H9 (cell line): ENCODE measurements around the gene RFFL. TPM values are rescaled to one million over a fixed set of nuclear protein-coding genes. Genes with fewer than 3 reads are reported as not detected.

Experiments used
- DNase-seq: peaks from one replicate; pipeline ENCODE4 v3.0.0-alpha.2; 2017
- H2AFZ ChIP-seq: one replicate; pipeline ENCODE4 v1.6.1; 2013; ENCODE audit warnings: mild to moderate bottlenecking, low read length, control low read depth, moderate library complexity
- H2AK5ac ChIP-seq: 2 replicates; pipeline ENCODE4 v1.6.1; 2013; ENCODE audit warnings: low read length, control low read depth, mixed read lengths; ENCODE audit not compliant: insufficient read length
- H2BK120ac ChIP-seq: one replicate; pipeline ENCODE4 v1.6.1; 2013; ENCODE audit warnings: low read depth, mild to moderate bottlenecking, low read length, control low read depth, inconsistent platforms; ENCODE audit not compliant: poor library complexity, severe bottlenecking
- H2BK12ac ChIP-seq: 2 replicates; pipeline ENCODE4 v1.6.1; 2013; ENCODE audit warnings: low read length, control low read depth, mixed read lengths, low read depth; ENCODE audit not compliant: insufficient read length
- H2BK15ac ChIP-seq: 2 replicates; pipeline ENCODE4 v1.6.1; 2013; ENCODE audit warnings: low read depth, low read length, control low read depth
- H2BK20ac ChIP-seq: one replicate; pipeline ENCODE4 v1.6.1; 2013; ENCODE audit warnings: low read depth, mild to moderate bottlenecking, low read length, control low read depth, inconsistent platforms; ENCODE audit not compliant: poor library complexity, severe bottlenecking
- H2BK5ac ChIP-seq: 2 replicates; pipeline ENCODE4 v1.6.1; 2013; ENCODE audit warnings: low read length, control low read depth, mixed read lengths; ENCODE audit not compliant: insufficient read length
- H3K14ac ChIP-seq: 2 replicates; pipeline ENCODE4 v1.6.1; 2013; ENCODE audit warnings: low read length, control low read depth; ENCODE audit not compliant: insufficient read depth
- H3K18ac ChIP-seq: 2 replicates; pipeline ENCODE4 v1.6.1; 2013; ENCODE audit warnings: low read depth, mild to moderate bottlenecking, mixed read lengths, low read length, control low read depth; ENCODE audit not compliant: insufficient read length
- H3K23ac ChIP-seq: 2 replicates; pipeline ENCODE4 v1.6.1; 2013; ENCODE audit warnings: low read length, control low read depth, mixed read lengths, low read depth; ENCODE audit not compliant: insufficient read length
- H3K23me2 ChIP-seq: 2 replicates; pipeline ENCODE4 v1.6.1; 2013; ENCODE audit warnings: low read depth, mild to moderate bottlenecking, mixed read lengths, low read length, control low read depth; ENCODE audit not compliant: insufficient read length, poor library complexity, severe bottlenecking
- H3K27ac ChIP-seq: 2 replicates; pipeline ENCODE4 v1.5.1; 2013; ENCODE audit warnings: low read length, control low read depth, mixed read lengths, low read depth; ENCODE audit not compliant: insufficient read length
- H3K27me3 ChIP-seq: 2 replicates; pipeline ENCODE4 v1.6.1; 2013; ENCODE audit warnings: low read length, control low read depth, inconsistent platforms; ENCODE audit not compliant: insufficient read depth
- H3K4ac ChIP-seq: 2 replicates; pipeline ENCODE4 v1.6.1; 2013; ENCODE audit warnings: low read depth, mild to moderate bottlenecking, control low read depth, inconsistent platforms, low read length, moderate library complexity
- H3K4me1 ChIP-seq: 2 replicates; pipeline ENCODE4 v1.6.1; 2013; ENCODE audit warnings: low read length, control low read depth, inconsistent platforms; ENCODE audit not compliant: insufficient read depth
- H3K4me2 ChIP-seq: 2 replicates; pipeline ENCODE4 v1.6.1; 2013; ENCODE audit warnings: low read length, control low read depth, mixed read lengths; ENCODE audit not compliant: insufficient read length, insufficient read depth
- H3K56ac ChIP-seq: 2 replicates; pipeline ENCODE4 v1.6.1; 2013; ENCODE audit warnings: low read depth, mild to moderate bottlenecking, mixed read lengths, low read length, control low read depth; ENCODE audit not compliant: insufficient read length
- H3K79me1 ChIP-seq: 2 replicates; pipeline ENCODE4 v1.6.1; 2013; ENCODE audit warnings: low read depth, mild to moderate bottlenecking, moderate library complexity, low read length, control low read depth, inconsistent platforms; ENCODE audit not compliant: insufficient read depth, poor library complexity, severe bottlenecking
- H3K79me2 ChIP-seq: 2 replicates; pipeline ENCODE4 v1.6.1; 2013; ENCODE audit warnings: low read length, control low read depth, inconsistent platforms; ENCODE audit not compliant: insufficient read depth
- H3K9ac ChIP-seq: 2 replicates; pipeline ENCODE4 v1.6.1; 2013; ENCODE audit warnings: low read length, control low read depth, mixed read lengths; ENCODE audit not compliant: insufficient read length; ENCODE audit errors: extremely low read depth
- H3K9me3 ChIP-seq: one replicate; pipeline ENCODE4 v1.6.1; 2013; ENCODE audit warnings: low read depth, low read length, inconsistent platforms; ENCODE audit not compliant: control insufficient read depth
- H3T11ph ChIP-seq: one replicate; pipeline ENCODE4 v1.6.1; 2013; ENCODE audit warnings: mild to moderate bottlenecking, low read length, control low read depth, inconsistent platforms
- H4K20me1 ChIP-seq: one replicate; pipeline ENCODE4 v1.6.1; 2013; ENCODE audit not compliant: control insufficient read depth, insufficient read length, insufficient read depth
- H4K5ac ChIP-seq: 2 replicates; pipeline ENCODE4 v1.6.1; 2013; ENCODE audit warnings: low read depth, mild to moderate bottlenecking, mixed read lengths, low read length, control low read depth; ENCODE audit not compliant: insufficient read length
- H4K8ac ChIP-seq: replicated peaks from 2 replicates; pipeline ENCODE4 v1.6.1; 2013; ENCODE audit warnings: low read length, control low read depth, mixed read lengths, low read depth; ENCODE audit not compliant: insufficient read length
- H4K91ac ChIP-seq: 2 replicates; pipeline ENCODE4 v1.6.1; 2013; ENCODE audit warnings: low read depth, mild to moderate bottlenecking, moderate library complexity, mixed read lengths, low read length, control low read depth; ENCODE audit not compliant: insufficient read length
- H3K27ac Mint-ChIP-seq, 3 experiments: 2 replicates in 2 of 3; 3 replicates in 1 of 3; pipeline ENCODE4 v1.8.0; 2020 to 2021; ENCODE audit warnings: mixed read lengths in 3 of 3, mild to moderate bottlenecking in 1 of 3, moderate library complexity in 1 of 3
- H3K27me3 Mint-ChIP-seq: 2 replicates; pipeline ENCODE4 v1.8.0; 2021; ENCODE audit warnings: low read depth, mild to moderate bottlenecking, moderate library complexity, mixed read lengths
- H3K36me3 Mint-ChIP-seq, 3 experiments: 2 replicates in 2 of 3; 3 replicates in 1 of 3; pipeline ENCODE4 v1.8.0; 2020 to 2021; ENCODE audit warnings: low read depth in 3 of 3, mixed read lengths in 3 of 3; ENCODE audit not compliant: insufficient read depth in 1 of 3
- H3K4me1 Mint-ChIP-seq, 2 experiments: 2 replicates each; pipeline ENCODE4 v1.8.0; 2020; ENCODE audit warnings: mixed read lengths in 2 of 2
- H3K4me3 Mint-ChIP-seq, 2 experiments: 2 replicates in 1 of 2; 3 replicates in 1 of 2; pipeline ENCODE4 v1.8.0; 2020 to 2021; ENCODE audit warnings: mild to moderate bottlenecking in 2 of 2, mixed read lengths in 2 of 2, moderate library complexity in 1 of 2
- H3K9me3 Mint-ChIP-seq, 2 experiments: 2 replicates in 1 of 2; 3 replicates in 1 of 2; pipeline ENCODE4 v1.8.0; 2020; ENCODE audit warnings: mild to moderate bottlenecking in 2 of 2, mixed read lengths in 2 of 2, moderate library complexity in 1 of 2
- CTCF ChIP-seq: fragments of 200-600 bp; sonication (generic); conservative IDR thresholded peaks from 3 replicates; pipeline ENCODE4 v1.8.0; 2021; ENCODE audit warnings: antibody characterized with exemption, mild to moderate bottlenecking
- WGBS: extraction: QIAGEN DNeasy Blood & Tissue Kit; methylation state at CpG from one replicate; pipeline ENCODE4 v1.1.7; 2013; ENCODE audit warnings: missing lambda C conversion rate, low lambda C conversion rate, mixed read lengths; ENCODE audit not compliant: insufficient read length; ENCODE audit errors: extremely low coverage; 5-methylcytosine and 5-hydroxymethylcytosine counted together
- total RNA-seq: library from RNA; stranded (reverse); gene quantifications from 2 replicates; pipeline ENCODE4 v1.2.1, GENCODE V29; 2021

Gene RFFL
- total RNA-seq, 1 experiment from 2014 or later, result 21.1 TPM

DNA sequence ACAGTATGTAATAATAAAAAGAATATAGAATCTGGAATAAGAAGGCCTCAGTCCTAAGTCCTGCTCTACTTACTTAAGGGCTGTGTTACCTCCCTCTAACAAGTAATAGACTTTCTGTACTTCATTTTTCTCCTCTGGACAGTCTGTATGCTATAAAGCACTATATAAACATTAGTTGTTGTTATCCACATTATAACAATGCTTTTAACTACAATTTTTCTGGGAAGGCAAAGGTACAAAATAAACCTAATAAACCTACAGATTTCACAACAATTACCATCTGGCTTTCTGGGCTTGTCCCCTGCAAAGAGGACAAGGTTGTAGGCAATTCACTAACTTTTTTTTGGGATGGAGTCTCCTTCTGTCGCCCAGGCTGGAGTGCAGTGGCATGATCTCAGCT, 32.7 kb downstream of the RFFL start:
- Histone ChIP-seq H3T11ph (no peak overlapping the region), H3K79me1 (no peaks in the 10 kb centered on the region), H3K27me3 (no peaks in the 10 kb centered on the region), H3K14ac (no peak overlapping the region), H2BK15ac (no peak overlapping the region), H2BK5ac (no peak overlapping the region), H3K27ac (no peak overlapping the region), H3K18ac (no peak overlapping the region), H3K79me2 (no peaks in the 10 kb centered on the region), H3K4me2 (no peak overlapping the region), H4K91ac (no peak overlapping the region), H3K9me3 (no peaks in the 10 kb centered on the region), H4K8ac (no peak overlapping the region), H3K4me1 (no peaks in the 10 kb centered on the region), H2AFZ (no peak overlapping the region), H3K23me2 (no peaks in the 10 kb centered on the region), H2BK120ac (no peak overlapping the region), H2BK12ac (no peak overlapping the region), H3K56ac (no peak overlapping the region), H4K5ac (no peak overlapping the region), H3K4ac (no peak overlapping the region), H3K23ac (no peak overlapping the region), H4K20me1 (no peaks in the 10 kb centered on the region), H2AK5ac (no peak overlapping the region), H2BK20ac (no peak overlapping the region), H3K9ac (no peak overlapping the region)
- no peak for TF ChIP-seq CTCF
- no peak for DNase-seq
- H3K27me3 Mint-ChIP-seq, result no peaks in the 10 kb centered on the region
- H3K4me3 Mint-ChIP-seq, result no peak overlapping the region
- H3K27ac Mint-ChIP-seq, result no peak overlapping the region
- WGBS, result no CpG with 5 or more reads among the region's 1 CpG
- H3K4me1 Mint-ChIP-seq, result no peaks in the 10 kb centered on the region
- no peaks in the 10 kb centered on the region for H3K9me3 Mint-ChIP-seq
- no peaks in the 10 kb centered on the region for H3K36me3 Mint-ChIP-seq
